CD14-positive monocyte (primary cell): ENCODE measurements around the gene CASP10. TPM values are rescaled to one million over a fixed set of nuclear protein-coding genes. Genes with fewer than 3 reads are reported as not detected.

ENCODE experiments used
- DNase-seq, 3 donors: peaks; one replicate each; pipeline ENCODE4 v3.0.0-alpha.2; 2011 to 2022
- H2AFZ ChIP-seq: 2 replicates; pipeline ENCODE4 v1.6.0; 2012; ENCODE audit warnings: mild to moderate bottlenecking, low read depth, low read length, inconsistent platforms; ENCODE audit not compliant: insufficient read depth, poor library complexity, severe bottlenecking
- H3K27ac ChIP-seq, 2 donors: 1 replicate in 1 of 2; 2 replicates in 1 of 2; pipeline ENCODE4 v1.5.1; 2012 to 2013; ENCODE audit warnings: low read length in 2 of 2, control low read depth in 1 of 2, inconsistent platforms in 1 of 2, low read depth in 1 of 2, mild to moderate bottlenecking in 1 of 2
- H3K27me3 ChIP-seq, 2 donors: one replicate each; pipeline versions ENCODE4 v1.6.0 to v1.6.1; 2011 to 2013; ENCODE audit warnings: low read length in 2 of 2; ENCODE audit not compliant: control insufficient read depth in 2 of 2, insufficient read depth in 2 of 2
- H3K36me3 ChIP-seq, 2 donors: replicated peaks in 1 of 2; 1 replicate in 1 of 2; 2 replicates in 1 of 2; pipeline versions ENCODE4 v1.5.1 to v1.6.1; 2012 to 2013; ENCODE audit warnings: low read length in 2 of 2, control low read depth in 1 of 2, inconsistent platforms in 1 of 2, mild to moderate bottlenecking in 1 of 2; ENCODE audit not compliant: insufficient read depth in 2 of 2, control insufficient read depth in 1 of 2
- H3K4me1 ChIP-seq, 2 donors: 1 replicate in 1 of 2; 2 replicates in 1 of 2; pipeline versions ENCODE4 v1.5.1 to v1.6.1; 2012 to 2013; ENCODE audit warnings: low read length in 2 of 2, control low read depth in 1 of 2, inconsistent platforms in 1 of 2, mild to moderate bottlenecking in 1 of 2, moderate library complexity in 1 of 2; ENCODE audit not compliant: insufficient read depth in 2 of 2, control insufficient read depth in 1 of 2
- H3K4me2 ChIP-seq: replicated peaks from 2 replicates; pipeline ENCODE3; 2012; ENCODE audit warnings: low read length, moderate library complexity, mild to moderate bottlenecking; ENCODE audit not compliant: poor library complexity, severe bottlenecking; ENCODE audit errors: extremely low read depth
- H3K4me3 ChIP-seq, 3 experiments: fragments of 200-600 bp in 1 of 3; sonication (generic) in 1 of 3; replicated peaks in 1 of 3; 1 replicate in 2 of 3; 2 replicates in 1 of 3; pipeline ENCODE4 v1.5.1; 2011 to 2013; ENCODE audit warnings: low read length in 3 of 3, mild to moderate bottlenecking in 3 of 3, control low read depth in 2 of 3, low read depth in 2 of 3, inconsistent platforms in 1 of 3, moderate library complexity in 1 of 3
- H3K79me2 ChIP-seq: 2 replicates; pipeline ENCODE4 v1.6.0; 2012; ENCODE audit warnings: mild to moderate bottlenecking, control low read depth, inconsistent platforms, low read length, moderate library complexity; ENCODE audit not compliant: insufficient read depth
- H3K9ac ChIP-seq: 2 replicates; pipeline ENCODE4 v1.6.0; 2017; ENCODE audit warnings: low read length, mild to moderate bottlenecking; ENCODE audit not compliant: insufficient read depth, poor library complexity, severe bottlenecking
- H3K9me3 ChIP-seq, 2 donors: replicated peaks in 1 of 2; 1 replicate in 1 of 2; 2 replicates in 1 of 2; pipeline versions ENCODE4 v1.5.1 to v1.6.1; 2012 to 2013; ENCODE audit warnings: low read length in 2 of 2, control low read depth in 1 of 2; ENCODE audit not compliant: control insufficient read depth in 1 of 2, insufficient read depth in 1 of 2
- H4K20me1 ChIP-seq: 2 replicates; pipeline ENCODE4 v1.6.0; 2012; ENCODE audit warnings: mild to moderate bottlenecking, low read length, control low read depth, moderate library complexity; ENCODE audit not compliant: insufficient read depth
- H3K27ac Mint-ChIP-seq, 7 donors: one replicate each; pipeline ENCODE4 v1.8.0; 2020; ENCODE audit warnings: mild to moderate bottlenecking in 7 of 7, mixed read lengths in 7 of 7, moderate library complexity in 6 of 7, inconsistent platforms in 2 of 7
- H3K27me3 Mint-ChIP-seq, 3 donors: one replicate each; pipeline ENCODE4 v1.8.0; 2021 to 2022; ENCODE audit warnings: low read depth in 3 of 3, mild to moderate bottlenecking in 3 of 3, mixed read lengths in 3 of 3, moderate library complexity in 3 of 3, inconsistent platforms in 1 of 3
- H3K36me3 Mint-ChIP-seq, 2 donors: one replicate each; pipeline ENCODE4 v1.8.0; 2020; ENCODE audit warnings: mixed read lengths in 2 of 2, inconsistent platforms in 1 of 2, mild to moderate bottlenecking in 1 of 2
- H3K4me1 Mint-ChIP-seq: one replicate; pipeline ENCODE4 v1.8.0; 2020; ENCODE audit warnings: mild to moderate bottlenecking, mixed read lengths
- H3K4me3 Mint-ChIP-seq, 2 donors: one replicate each; pipeline ENCODE4 v1.8.0; 2020; ENCODE audit warnings: mild to moderate bottlenecking in 2 of 2, mixed read lengths in 2 of 2, moderate library complexity in 1 of 2
- H3K9me3 Mint-ChIP-seq, 7 donors: one replicate each; pipeline ENCODE4 v1.8.0; 2020 to 2022; ENCODE audit warnings: mixed read lengths in 7 of 7, mild to moderate bottlenecking in 6 of 7, moderate library complexity in 6 of 7, inconsistent platforms in 2 of 7
- CTCF ChIP-seq: fragments of 200-600 bp; IDR thresholded peaks from one replicate; pipeline ENCODE4 v1.8.0; 2022; ENCODE audit warnings: antibody characterized with exemption, mild to moderate bottlenecking
- WGBS: methylation state at CpG from one replicate; pipeline ENCODE4 v1.1.5; 2013; ENCODE audit warnings: missing lambda C conversion rate; ENCODE audit not compliant: insufficient coverage; 5-methylcytosine and 5-hydroxymethylcytosine counted together
- intact Hi-C, 2 donors: fragments of 100-400 bp; cut with micrococcal nuclease; formaldehyde crosslinking; loops; one replicate each; pipeline versions ENCODE4 v1.15.0 to v1.15.1; 2023
- polyA plus RNA-seq, 3 donors: library from polyadenylated mRNA; depleted of rRNA in 1 of 3; unstranded in 2 of 3; stranded (reverse) in 1 of 3; fragments of 300-500 nt in 2 of 3; fragments of >200 nt in 1 of 3; fragmentation: Illumina TruSeq in 2 of 3; gene quantifications; 1 replicate in 2 of 3; 2 replicates in 1 of 3; pipeline ENCODE4 v1.2.3, GENCODE V29; 2012 to 2021

Gene CASP10
- polyA plus RNA-seq, 3 donors, result 17.7 to 23.3 (median 18.9) TPM

GRCh38 chr2:201270293-201271001 lies 87.5 kb downstream of the CASP10 start:
- Histone ChIP-seq H3K4me2 (no peak overlapping the region), H2AFZ (no peak overlapping the region), H3K36me3 (peaks cover 86 to 100% of the 10 kb centered on the region in 2 donors), H3K79me2 (peaks cover 90% of the 10 kb centered on the region), H3K27me3 (no peaks in the 10 kb centered on the region), H3K9me3 (no peaks in the 10 kb centered on the region), H3K4me3 (no peak overlapping the region), H3K4me1 (no peaks in the 10 kb centered on the region), H3K27ac (peak overlapping the region in 1 of 2 donors; percentile 64), H4K20me1 (peaks cover 100% of the 10 kb centered on the region), H3K9ac (no peak overlapping the region)
- intact Hi-C loops, result loop anchor here (5.0 to 10.0 kb wide), 2 partner anchors 33 to 94 kb away; no protein-coding TSS in a partner anchor
- H3K4me1 Mint-ChIP-seq, result peaks cover 19% of the 10 kb centered on the region
- no peak overlapping the region for H3K4me3 Mint-ChIP-seq
- no peak for TF ChIP-seq CTCF
- DNase-seq, result no peak
- peak overlapping the region in 3 of 7 donors; percentile 51 to 73 (median 69) for H3K27ac Mint-ChIP-seq
- WGBS, result 100% methylated on average over 3 of the region's 9 CpGs
- no peaks in the 10 kb centered on the region for H3K9me3 Mint-ChIP-seq
- H3K27me3 Mint-ChIP-seq, result peaks cover 0 to 3% (median 0%) of the 10 kb centered on the region in 3 donors
- peaks cover 87 to 97% of the 10 kb centered on the region in 2 donors for H3K36me3 Mint-ChIP-seq

GRCh38 chr2:201271917-201272316 lies 89.0 kb downstream of the CASP10 start:
- Histone ChIP-seq H3K36me3 (peaks cover 94 to 100% of the 10 kb centered on the region in 2 donors), H3K27me3 (no peaks in the 10 kb centered on the region), H3K4me1 (no peaks in the 10 kb centered on the region), H3K79me2 (peaks cover 83% of the 10 kb centered on the region), H3K9ac (no peak overlapping the region), H3K4me2 (no peak overlapping the region), H2AFZ (no peak overlapping the region), H3K4me3 (no peak overlapping the region), H3K9me3 (no peaks in the 10 kb centered on the region), H3K27ac (peak overlapping the region in 1 of 2 donors; percentile 64), H4K20me1 (peaks cover 100% of the 10 kb centered on the region)
- H3K4me3 Mint-ChIP-seq, result no peak overlapping the region
- intact Hi-C loops, result loop anchor here (5.0 to 10.0 kb wide), 2 partner anchors 35 to 93 kb away; no protein-coding TSS in a partner anchor
- TF ChIP-seq CTCF, result no peak
- no peaks in the 10 kb centered on the region for H3K9me3 Mint-ChIP-seq
- H3K27ac Mint-ChIP-seq, result peak overlapping the region in 6 of 7 donors; percentile 18 to 55 (median 33)
- DNase-seq, result no peak
- H3K36me3 Mint-ChIP-seq, result peaks cover 89 to 97% of the 10 kb centered on the region in 2 donors
- 100% methylated on average over 2 of the region's 2 CpGs for WGBS
- peaks cover 0 to 3% (median 0%) of the 10 kb centered on the region in 3 donors for H3K27me3 Mint-ChIP-seq
- peaks cover 6% of the 10 kb centered on the region for H3K4me1 Mint-ChIP-seq
